H1 (cell line): ENCODE data around the gene PEX14. TPM values are rescaled to one million over a fixed set of nuclear protein-coding genes. Genes with fewer than 3 reads are reported as not detected.

Experiments used
- CTBP2 ChIP-seq: IDR thresholded peaks from 2 replicates; pipeline ENCODE4 v1.7.0; 2011; ENCODE audit warnings: borderline replicate concordance, mild to moderate bottlenecking, moderate library complexity, mixed read lengths, low read length; ENCODE audit not compliant: insufficient read depth, insufficient read length
- RAD21 ChIP-seq, 2 experiments: IDR thresholded peaks in 1 of 2; conservative IDR thresholded peaks in 1 of 2; 2 replicates each; pipeline ENCODE4 v1.6.1; 2011; ENCODE audit warnings: low read depth in 2 of 2, low read length in 2 of 2, improper control_type of control experiment in 1 of 2, inconsistent platforms in 1 of 2, mild to moderate bottlenecking in 1 of 2, moderate library complexity in 1 of 2
- polyA plus RNA-seq, 7 experiments: library from polyadenylated mRNA; depleted of rRNA in 3 of 7; stranded (reverse) in 5 of 7; unstranded in 2 of 7; fragments of >200 nt in 5 of 7; fragments of 200-250 nt in 2 of 7; gene quantifications; 1 replicate in 5 of 7; 2 replicates in 1 of 7; 4 replicates in 1 of 7; pipeline versions ENCODE4 v1.2.1 to v1.2.3, GENCODE V29; 2011 to 2013; ENCODE audit warnings: missing spikeins in 2 of 7, mixed read lengths in 2 of 7
- total RNA-seq: library from RNA; stranded (reverse); fragmentation: NEBNext Ultra II Directional; extraction: Animal tissue kit (Norgen Biotek cat#: 25700); gene quantifications from 2 replicates; pipeline ENCODE4 v1.2.1, GENCODE V29; 2021

Gene PEX14
- total and polyA plus RNA-seq, 2 of the 8 experiments (the other 6 are each of a cell fraction or from before 2014, with no cell fraction given) = 13.0 to 19.8 TPM

- no peak for TF ChIP-seq CTBP2
- TF ChIP-seq RAD21 (IDR thresholded peaks at IDR 0.05 in 1 of 2, conservative IDR thresholded peaks at IDR 0.05 in 1 of 2; ENCODE audit: low read depth in 2 of 2, low read length in 2 of 2) = no peak
- TF ChIP-seq, all 59 proteins: peak for 0
These were observed 169.0 kb downstream of the PEX14 start (continued) for GRCh38 chr1:10643607-10644306.
